ENCODE results near the gene NUP205. TPM values are rescaled to one million over a fixed set of nuclear protein-coding genes. Genes with fewer than 3 reads are reported as not detected.

NUP205 gene
- total and polyA plus RNA-seq, 2 of the 13 experiments (the other 11 are each of a cell fraction or from before 2014, with no cell fraction given), result 46.2 to 87.2 TPM

GRCh38 chr7:135512135-135512887 lies 45.4 kb upstream of the NUP205 start (continued):
- TF ChIP-seq, protein P1, sequence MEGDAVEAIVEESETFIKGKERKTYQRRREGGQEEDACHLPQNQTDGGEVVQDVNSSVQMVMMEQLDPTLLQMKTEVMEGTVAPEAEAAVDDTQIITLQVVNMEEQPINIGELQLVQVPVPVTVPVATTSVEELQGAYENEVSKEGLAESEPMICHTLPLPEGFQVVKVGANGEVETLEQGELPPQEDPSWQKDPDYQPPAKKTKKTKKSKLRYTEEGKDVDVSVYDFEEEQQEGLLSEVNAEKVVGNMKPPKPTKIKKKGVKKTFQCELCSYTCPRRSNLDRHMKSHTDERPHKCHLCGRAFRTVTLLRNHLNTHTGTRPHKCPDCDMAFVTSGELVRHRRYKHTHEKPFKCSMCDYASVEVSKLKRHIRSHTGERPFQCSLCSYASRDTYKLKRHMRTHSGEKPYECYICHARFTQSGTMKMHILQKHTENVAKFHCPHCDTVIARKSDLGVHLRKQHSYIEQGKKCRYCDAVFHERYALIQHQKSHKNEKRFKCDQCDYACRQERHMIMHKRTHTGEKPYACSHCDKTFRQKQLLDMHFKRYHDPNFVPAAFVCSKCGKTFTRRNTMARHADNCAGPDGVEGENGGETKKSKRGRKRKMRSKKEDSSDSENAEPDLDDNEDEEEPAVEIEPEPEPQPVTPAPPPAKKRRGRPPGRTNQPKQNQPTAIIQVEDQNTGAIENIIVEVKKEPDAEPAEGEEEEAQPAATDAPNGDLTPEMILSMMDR (CRISPR knock-in tag; IDR thresholded peaks at IDR 0.05), result peak; percentile 75
- TF ChIP-seq ZNF746 (CRISPR knock-in tag; IDR thresholded peaks at IDR 0.05) (no peak), PITX1 (CRISPR knock-in tag; IDR thresholded peaks at IDR 0.05) (no peak), ZNF639 (CRISPR knock-in tag; conservative IDR thresholded peaks at IDR 0.05) (no peak), SNAI1 (CRISPR knock-in tag; IDR thresholded peaks at IDR 0.05; ENCODE audit: borderline replicate concordance) (no peak), MYC (CRISPR knock-in tag; IDR thresholded peaks at IDR 0.05; ENCODE audit: borderline replicate concordance) (no peak), PATZ1 (CRISPR knock-in tag; IDR thresholded peaks at IDR 0.05) (no peak), RAD21 (CRISPR knock-in tag; IDR thresholded peaks at IDR 0.05) (peak; percentile 30; the same call in 1 of the 2 replicates), NCOR1 (IDR thresholded peaks at IDR 0.05; ENCODE audit: borderline replicate concordance, low read length) (no peak), SP140L (CRISPR knock-in tag; IDR thresholded peaks at IDR 0.05; ENCODE audit: borderline replicate concordance) (no peak), WIZ (CRISPR knock-in tag; IDR thresholded peaks at IDR 0.05) (no peak), SMYD3 (CRISPR knock-in tag; IDR thresholded peaks at IDR 0.05) (no peak), NAIF1 (CRISPR knock-in tag; IDR thresholded peaks at IDR 0.05; ENCODE audit: borderline replicate concordance) (no peak), ZNF136 (CRISPR knock-in tag; IDR thresholded peaks at IDR 0.05; ENCODE audit: low read depth) (no peak), YEATS2 (CRISPR knock-in tag; IDR thresholded peaks at IDR 0.05; ENCODE audit: borderline replicate concordance) (no peak), CHCHD3 (CRISPR knock-in tag; IDR thresholded peaks at IDR 0.05) (no peak)
- TF ChIP-seq, protein P2, sequence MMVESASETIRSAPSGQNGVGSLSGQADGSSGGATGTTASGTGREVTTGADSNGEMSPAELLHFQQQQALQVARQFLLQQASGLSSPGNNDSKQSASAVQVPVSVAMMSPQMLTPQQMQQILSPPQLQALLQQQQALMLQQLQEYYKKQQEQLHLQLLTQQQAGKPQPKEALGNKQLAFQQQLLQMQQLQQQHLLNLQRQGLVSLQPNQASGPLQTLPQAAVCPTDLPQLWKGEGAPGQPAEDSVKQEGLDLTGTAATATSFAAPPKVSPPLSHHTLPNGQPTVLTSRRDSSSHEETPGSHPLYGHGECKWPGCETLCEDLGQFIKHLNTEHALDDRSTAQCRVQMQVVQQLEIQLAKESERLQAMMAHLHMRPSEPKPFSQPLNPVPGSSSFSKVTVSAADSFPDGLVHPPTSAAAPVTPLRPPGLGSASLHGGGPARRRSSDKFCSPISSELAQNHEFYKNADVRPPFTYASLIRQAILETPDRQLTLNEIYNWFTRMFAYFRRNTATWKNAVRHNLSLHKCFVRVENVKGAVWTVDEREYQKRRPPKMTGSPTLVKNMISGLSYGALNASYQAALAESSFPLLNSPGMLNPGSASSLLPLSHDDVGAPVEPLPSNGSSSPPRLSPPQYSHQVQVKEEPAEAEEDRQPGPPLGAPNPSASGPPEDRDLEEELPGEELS (CRISPR knock-in tag; IDR thresholded peaks at IDR 0.05), result no peak
- TF ChIP-seq, protein P3, sequence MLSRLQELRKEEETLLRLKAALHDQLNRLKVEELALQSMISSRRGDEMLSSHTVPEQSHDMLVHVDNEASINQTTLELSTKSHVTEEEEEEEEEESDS (CRISPR knock-in tag; IDR thresholded peaks at IDR 0.05; ENCODE audit: borderline replicate concordance), result no peak
- TF ChIP-seq, protein P4, sequence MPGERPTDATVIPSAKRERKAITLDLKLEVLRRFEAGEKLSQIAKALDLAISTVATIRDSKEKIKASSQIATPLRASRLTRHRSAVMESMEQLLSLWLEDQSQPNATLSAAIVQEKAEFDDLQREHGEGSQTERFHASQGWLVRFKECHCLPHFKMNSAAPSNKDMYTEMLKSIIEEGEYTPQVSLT (CRISPR knock-in tag; IDR thresholded peaks at IDR 0.05; ENCODE audit: borderline replicate concordance, low read depth), result no peak

All from HepG2 (cell line).